OCI-LY7 (cell line): ENCODE results near the gene RFPL2. TPM values are rescaled to one million over a fixed set of nuclear protein-coding genes. Genes with fewer than 3 reads are reported as not detected.

ENCODE experiments used
- BruUV-seq: library from RNA; stranded (reverse); fragments of 400-500 nt; replicated peaks from 2 replicates; lab custom pipeline; 2021; lab: Mats Ljungman, UMichigan
- CTCF ChIA-PET: fragments of 300-600 bp; sonication (Branson Sonifier 250); formaldehyde crosslinking; loops from one replicate; lab custom pipeline; 2022; ENCODE audit warnings: antibody characterized with exemption; ENCODE audit not compliant: unreplicated experiment; lab: Charles Lee
- POLR2A ChIA-PET: fragments of 300-600 bp; sonication (Branson Sonifier 250); formaldehyde crosslinking; loops from one replicate; lab custom pipeline; 2022; ENCODE audit warnings: antibody characterized with exemption; lab: Charles Lee
- DNase-seq: peaks from one replicate; pipeline ENCODE4 v3.0.0-alpha.2; 2015; ENCODE audit warnings: low spot score
- H2AFZ ChIP-seq: fragments of 200-600 bp; sonication (generic), shearing (Covaris generic); 2 replicates; pipeline ENCODE4 v1.6.1; 2014; ENCODE audit warnings: mild to moderate bottlenecking, antibody characterized with exemption, low read length, moderate library complexity
- H3K27ac ChIP-seq: fragments of 200-600 bp; sonication (generic); 2 replicates; pipeline ENCODE4 v1.5.1; 2014; ENCODE audit warnings: mixed run types, low read depth, mild to moderate bottlenecking, moderate library complexity, low read length, inconsistent platforms; ENCODE audit not compliant: poor library complexity, severe bottlenecking
- H3K36me3 ChIP-seq: fragments of 200-600 bp; sonication (generic); 2 replicates; pipeline ENCODE4 v1.6.1; 2014; ENCODE audit warnings: mild to moderate bottlenecking, antibody characterized with exemption, low read length, moderate library complexity, mixed read lengths; ENCODE audit not compliant: insufficient read depth
- H3K4me1 ChIP-seq: fragments of 200-600 bp; sonication (generic); 2 replicates; pipeline ENCODE4 v1.5.1; 2014; ENCODE audit warnings: mild to moderate bottlenecking, low read length; ENCODE audit not compliant: insufficient read depth, poor library complexity, severe bottlenecking
- H3K4me2 ChIP-seq: fragments of 200-600 bp; sonication (generic); 2 replicates; pipeline ENCODE4 v1.6.1; 2014; ENCODE audit warnings: mild to moderate bottlenecking, low read length
- H3K4me3 ChIP-seq: fragments of 200-600 bp; sonication (generic); 2 replicates; pipeline ENCODE4 v1.5.1; 2014; ENCODE audit warnings: mild to moderate bottlenecking, low read depth, low read length; ENCODE audit not compliant: poor library complexity, severe bottlenecking
- H3K79me2 ChIP-seq: fragments of 200-600 bp; sonication (generic); 2 replicates; pipeline ENCODE4 v1.6.1; 2016; ENCODE audit warnings: low read depth, mild to moderate bottlenecking, low read length, moderate library complexity, mixed read lengths; ENCODE audit not compliant: insufficient read depth
- H3K9me2 ChIP-seq: fragments of 200-600 bp; sonication (generic); 2 replicates; pipeline ENCODE4 v1.6.1; 2016; ENCODE audit warnings: mild to moderate bottlenecking, low read length, mixed read lengths; ENCODE audit not compliant: insufficient read depth
- H3K9me3 ChIP-seq: fragments of 200-600 bp; sonication (generic); 2 replicates; pipeline ENCODE4 v1.6.1; 2014; ENCODE audit warnings: mild to moderate bottlenecking, mixed run types, low read length, mixed read lengths
- H4K20me1 ChIP-seq: fragments of 200-600 bp; sonication (generic); 2 replicates; pipeline ENCODE4 v1.6.1; 2014; ENCODE audit warnings: mild to moderate bottlenecking, antibody characterized with exemption, low read length, moderate library complexity, mixed read lengths; ENCODE audit not compliant: insufficient read depth
- EZH2phosphoT487 ChIP-seq: fragments of 200-600 bp; sonication (generic); IDR thresholded peaks from 2 replicates; pipeline ENCODE4 v1.6.1; 2018; ENCODE audit warnings: low read depth, borderline replicate concordance, mild to moderate bottlenecking, mixed run types, antibody characterized with exemption, low read length, moderate library complexity, mixed read lengths
- intact Hi-C: fragments of 100-400 bp; cut with micrococcal nuclease; formaldehyde crosslinking; loops from one replicate; pipeline ENCODE4 v1.10.0; 2022; ENCODE audit not compliant: unreplicated experiment
- total RNA-seq, 2 experiments: library from RNA; depleted of rRNA in 1 of 2; stranded (reverse); fragments of >200 nt in 1 of 2; shearing (Covaris generic) in 1 of 2; gene quantifications; 2 replicates each; pipeline ENCODE4 v1.2.3, GENCODE V29; 2014 to 2022
- TF ChIP-seq, protein P1 (sequence below): fragments of 200-600 bp; sonication (generic); conservative IDR thresholded peaks from 2 replicates; pipeline ENCODE4 v1.5.1; 2014; ENCODE audit warnings: mild to moderate bottlenecking, antibody characterized with exemption, low read length, moderate library complexity, mixed read lengths

RFPL2 gene
- total RNA-seq, 2 experiments from 2014 or later: not detected

DNA sequence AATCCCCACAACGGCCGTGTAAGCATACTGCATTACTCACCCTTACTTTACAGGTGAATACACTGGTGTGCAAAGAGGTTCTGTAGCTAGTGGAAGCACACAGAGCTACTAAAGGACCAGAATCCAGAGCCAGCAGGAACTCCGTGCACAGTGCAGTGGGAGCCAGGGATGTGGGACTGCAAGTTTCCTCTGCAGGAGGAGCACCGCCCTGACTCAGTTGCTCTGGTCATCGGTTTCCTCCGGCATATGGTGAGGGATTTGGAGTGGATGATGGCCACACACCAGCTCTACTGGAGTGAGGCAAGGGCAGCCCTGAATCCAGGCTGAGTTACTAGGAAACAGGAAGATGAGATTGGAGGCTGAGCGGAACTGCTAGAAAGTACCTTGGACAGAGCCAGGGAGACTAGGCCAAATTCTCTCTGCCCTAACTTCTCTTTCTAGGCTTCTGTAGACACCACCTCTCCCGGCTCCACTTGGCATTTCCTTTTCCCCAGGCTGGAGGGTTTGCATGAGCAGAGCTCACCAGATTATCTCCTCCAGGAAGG is 27.6 kb downstream of the RFPL2 start:
- POLR2A ChIA-PET: no interaction called here
- no peaks in the 10 kb centered on the region for H3K79me2 ChIP-seq
- BruUV-seq: no TSS peak
- H3K9me2 ChIP-seq: no peaks in the 10 kb centered on the region
- H3K27ac ChIP-seq: no peak overlapping the region
- H2AFZ ChIP-seq: no peak overlapping the region
- DNase-seq: no peak
- TF ChIP-seq, protein P1, sequence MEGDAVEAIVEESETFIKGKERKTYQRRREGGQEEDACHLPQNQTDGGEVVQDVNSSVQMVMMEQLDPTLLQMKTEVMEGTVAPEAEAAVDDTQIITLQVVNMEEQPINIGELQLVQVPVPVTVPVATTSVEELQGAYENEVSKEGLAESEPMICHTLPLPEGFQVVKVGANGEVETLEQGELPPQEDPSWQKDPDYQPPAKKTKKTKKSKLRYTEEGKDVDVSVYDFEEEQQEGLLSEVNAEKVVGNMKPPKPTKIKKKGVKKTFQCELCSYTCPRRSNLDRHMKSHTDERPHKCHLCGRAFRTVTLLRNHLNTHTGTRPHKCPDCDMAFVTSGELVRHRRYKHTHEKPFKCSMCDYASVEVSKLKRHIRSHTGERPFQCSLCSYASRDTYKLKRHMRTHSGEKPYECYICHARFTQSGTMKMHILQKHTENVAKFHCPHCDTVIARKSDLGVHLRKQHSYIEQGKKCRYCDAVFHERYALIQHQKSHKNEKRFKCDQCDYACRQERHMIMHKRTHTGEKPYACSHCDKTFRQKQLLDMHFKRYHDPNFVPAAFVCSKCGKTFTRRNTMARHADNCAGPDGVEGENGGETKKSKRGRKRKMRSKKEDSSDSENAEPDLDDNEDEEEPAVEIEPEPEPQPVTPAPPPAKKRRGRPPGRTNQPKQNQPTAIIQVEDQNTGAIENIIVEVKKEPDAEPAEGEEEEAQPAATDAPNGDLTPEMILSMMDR: no peak
- TF ChIP-seq EZH2phosphoT487: no peak
- CTCF ChIA-PET: no interaction called here
- intact Hi-C loops: no loop called here
- no peaks in the 10 kb centered on the region for H3K36me3 ChIP-seq
- H3K4me1 ChIP-seq: no peaks in the 10 kb centered on the region
- no peaks in the 10 kb centered on the region for H4K20me1 ChIP-seq
- H3K4me2 ChIP-seq: no peak overlapping the region
- no peaks in the 10 kb centered on the region for H3K9me3 ChIP-seq
- H3K4me3 ChIP-seq: no peak overlapping the region

DNA sequence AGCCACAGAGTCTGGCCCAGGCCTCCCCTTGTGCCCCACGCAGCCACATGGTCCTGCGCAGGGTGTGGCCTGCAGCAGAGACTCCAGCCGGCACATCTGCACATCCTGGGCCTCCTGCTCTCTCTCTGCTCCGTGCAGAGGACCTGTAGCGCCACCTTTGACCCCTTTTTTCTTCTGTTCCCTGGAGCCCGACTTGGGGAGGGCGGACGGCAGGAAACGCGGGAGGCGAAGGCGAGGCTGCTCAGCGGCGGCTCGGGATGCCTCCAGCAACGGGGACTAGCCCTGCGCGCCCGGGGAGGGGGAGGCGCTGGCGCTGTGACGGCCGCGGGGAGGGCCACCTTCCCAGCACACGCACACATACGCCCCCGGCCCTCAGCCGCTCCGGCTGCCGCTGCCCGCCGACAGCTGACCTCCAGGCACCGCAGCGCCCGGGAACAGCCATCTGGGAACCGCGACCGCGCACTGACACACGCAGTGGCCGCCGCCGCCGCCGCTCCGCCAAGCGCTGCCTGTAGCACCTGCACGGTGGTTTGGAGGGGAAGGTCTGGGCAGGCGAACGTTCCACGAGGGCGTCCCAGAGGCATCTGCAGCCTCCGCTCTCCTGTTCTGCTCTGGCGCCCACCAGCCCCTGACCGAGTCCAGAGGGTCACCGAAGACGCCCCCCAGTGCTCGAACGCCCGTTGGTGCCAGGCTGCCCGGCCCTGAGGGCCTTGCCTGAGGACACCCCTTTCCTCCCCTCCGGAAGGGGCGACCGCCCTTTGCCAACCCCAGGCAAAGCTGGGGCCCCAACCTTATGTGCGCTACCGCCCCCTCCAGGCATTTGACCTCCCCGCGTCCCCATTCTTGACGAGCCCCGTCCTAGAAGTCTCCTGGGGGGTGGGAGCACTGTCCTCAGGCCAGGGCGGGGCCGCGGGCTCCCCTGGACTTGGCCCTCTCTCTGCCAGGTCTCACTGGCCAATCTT is 28.9 kb downstream of the RFPL2 start:
- no peak overlapping the region for H3K4me2 ChIP-seq
- no peak overlapping the region for H2AFZ ChIP-seq
- ChIA-PET POLR2A (no interaction called here), CTCF (no interaction called here)
- no peak for DNase-seq
- no TSS peak for BruUV-seq
- H3K4me1 ChIP-seq: no peaks in the 10 kb centered on the region
- intact Hi-C loops: no loop called here
- TF ChIP-seq, protein P1: no peak
- TF ChIP-seq EZH2phosphoT487: no peak
- no peaks in the 10 kb centered on the region for H3K9me3 ChIP-seq
- H3K27ac ChIP-seq: no peak overlapping the region
- H3K4me3 ChIP-seq: no peak overlapping the region
- no peaks in the 10 kb centered on the region for H3K9me2 ChIP-seq
- no peaks in the 10 kb centered on the region for H4K20me1 ChIP-seq
- no peaks in the 10 kb centered on the region for H3K79me2 ChIP-seq
- H3K36me3 ChIP-seq: no peaks in the 10 kb centered on the region

- Histone ChIP-seq H3K9me3 (no peaks in the 10 kb centered on the region), H3K4me3 (no peak overlapping the region), H4K20me1 (no peaks in the 10 kb centered on the region), H3K79me2 (no peaks in the 10 kb centered on the region), H3K9me2 (no peaks in the 10 kb centered on the region), H3K27ac (no peak overlapping the region), H3K4me1 (no peaks in the 10 kb centered on the region), H3K4me2 (no peak overlapping the region), H2AFZ (no peak overlapping the region), H3K36me3 (no peaks in the 10 kb centered on the region)
- ChIA-PET POLR2A (no interaction called here), CTCF (interaction anchor here (0.7 kb wide), 1 partner anchor 94 kb away, joined by 3 read pairs; no protein-coding TSS in a partner anchor)
- no peak for TF ChIP-seq EZH2phosphoT487
- TF ChIP-seq, protein P1: no peak
- DNase-seq: no peak
- intact Hi-C loops: no loop called here
- no TSS peak for BruUV-seq
These were observed 29.8 kb downstream of the RFPL2 start for GRCh38 chr22:32175115-32175514.
